DMS114 treated with DMSO at 0.1 percent for 48 hours (cell line): ENCODE data around the gene LIMK2.
"Not testable (repeated sequence)": the region's sequence is repeated elsewhere in the genome, so short reads cannot be mapped to it uniquely, and the experiment has no call there.

Source experiments
- DNase-seq: peaks from one replicate; lab custom pipeline; 2025; ENCODE audit not compliant: unreplicated experiment; lab: John Stamatoyannopoulos, UW

Gene LIMK2

DNA sequence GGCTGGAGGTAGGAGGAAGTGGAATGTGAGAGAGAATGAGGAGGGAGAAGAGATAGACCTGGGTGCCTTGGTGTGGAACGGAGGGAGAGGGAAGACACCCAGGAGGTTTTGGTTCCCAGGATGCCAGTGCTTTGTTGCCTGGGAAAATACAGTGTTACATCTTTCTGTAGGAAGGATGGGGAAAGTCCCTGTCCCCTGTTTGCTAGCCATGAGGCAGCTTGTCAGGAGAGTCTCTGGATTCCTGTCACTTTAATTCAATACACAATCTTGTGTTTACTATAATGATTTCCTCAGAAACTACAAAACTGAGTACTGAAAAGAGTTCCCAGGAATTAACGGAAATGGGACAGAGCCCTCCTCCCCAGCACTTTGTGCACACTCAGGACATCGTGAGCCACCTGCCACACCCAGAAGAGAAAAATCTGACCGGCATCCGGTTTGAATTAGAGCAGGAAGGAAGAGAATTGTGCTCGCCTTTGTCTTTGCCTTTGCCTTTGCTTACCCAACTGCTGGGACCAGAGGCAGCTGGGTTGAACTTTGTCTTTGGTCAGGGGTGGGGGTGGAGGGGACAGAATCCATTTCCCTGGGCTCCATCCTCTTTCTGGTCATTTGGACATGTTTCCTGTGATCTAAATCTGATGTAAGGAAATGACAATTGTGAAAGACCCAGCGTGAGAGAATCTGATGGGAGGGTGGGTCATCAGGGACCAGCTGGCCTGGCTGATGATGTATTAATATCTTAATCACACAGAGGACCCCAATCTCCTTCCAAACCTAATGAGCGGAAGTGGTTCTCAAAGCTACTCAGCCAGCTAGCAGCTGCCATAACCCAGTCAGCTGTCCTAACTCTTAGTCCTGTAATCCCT, 1.3 kb upstream of the LIMK2 start:
- no peak for DNase-seq

DNA sequence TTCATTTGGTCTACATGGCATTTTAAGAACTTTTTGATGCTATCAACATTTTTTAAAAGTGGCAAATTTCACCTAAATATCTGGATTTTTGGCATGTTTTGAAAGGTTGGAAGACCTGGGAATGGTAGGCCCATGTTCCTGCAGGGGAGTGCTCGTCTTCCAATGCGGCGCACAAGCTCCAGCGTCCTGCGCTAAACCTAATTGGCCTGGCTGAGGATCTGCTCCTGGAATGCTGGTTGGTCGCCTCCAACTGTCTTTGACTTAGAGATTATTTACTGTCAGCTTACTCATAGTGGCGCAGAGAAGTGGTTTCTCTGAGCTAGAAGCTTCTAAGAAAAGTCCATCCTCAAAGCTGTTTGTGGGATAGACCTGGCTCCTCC, 626 bp upstream of the LIMK2 start:
- no peak for DNase-seq

DNA sequence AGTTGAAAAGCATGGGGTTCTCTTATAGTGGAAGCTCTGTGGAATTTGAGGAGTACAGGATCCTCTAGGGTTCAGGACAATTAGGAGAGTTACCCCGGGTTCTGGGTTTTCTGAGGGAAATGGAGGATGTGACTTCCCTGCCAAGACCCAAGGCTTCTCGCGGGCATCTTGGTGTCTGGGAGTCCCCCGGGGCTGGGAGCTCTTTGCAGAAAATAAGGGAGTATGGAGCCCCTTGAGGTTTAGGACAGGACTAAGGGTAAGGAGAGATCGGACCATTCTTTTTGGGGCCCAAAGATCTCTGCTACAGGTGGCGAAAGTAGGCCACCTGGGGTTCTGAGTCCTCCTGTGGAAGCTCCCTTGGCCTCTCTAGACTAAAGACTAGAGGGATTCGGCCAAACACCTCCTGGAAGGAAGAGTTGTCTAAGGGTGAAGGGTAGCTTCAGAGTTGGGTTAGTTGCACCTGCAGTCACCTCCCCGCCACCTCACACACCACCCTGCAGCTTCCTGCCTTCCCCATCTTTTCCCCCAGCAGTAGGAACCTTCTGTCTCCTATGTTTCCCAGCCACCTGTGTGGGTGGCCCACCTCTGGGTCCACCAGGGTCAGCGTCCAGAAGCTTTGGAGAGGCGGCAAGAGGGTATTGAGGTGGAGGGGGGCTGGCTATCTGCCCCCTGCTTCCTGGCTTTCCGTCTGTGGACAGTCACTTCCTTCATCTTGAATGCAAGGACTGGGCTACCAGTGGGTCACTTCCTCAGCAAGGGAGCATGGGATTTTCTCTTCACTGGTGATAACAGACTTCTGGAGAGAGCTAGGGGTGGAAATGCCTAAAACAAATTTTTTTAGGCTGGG, 908 bp downstream of the LIMK2 start:
- no peak for DNase-seq

DNA sequence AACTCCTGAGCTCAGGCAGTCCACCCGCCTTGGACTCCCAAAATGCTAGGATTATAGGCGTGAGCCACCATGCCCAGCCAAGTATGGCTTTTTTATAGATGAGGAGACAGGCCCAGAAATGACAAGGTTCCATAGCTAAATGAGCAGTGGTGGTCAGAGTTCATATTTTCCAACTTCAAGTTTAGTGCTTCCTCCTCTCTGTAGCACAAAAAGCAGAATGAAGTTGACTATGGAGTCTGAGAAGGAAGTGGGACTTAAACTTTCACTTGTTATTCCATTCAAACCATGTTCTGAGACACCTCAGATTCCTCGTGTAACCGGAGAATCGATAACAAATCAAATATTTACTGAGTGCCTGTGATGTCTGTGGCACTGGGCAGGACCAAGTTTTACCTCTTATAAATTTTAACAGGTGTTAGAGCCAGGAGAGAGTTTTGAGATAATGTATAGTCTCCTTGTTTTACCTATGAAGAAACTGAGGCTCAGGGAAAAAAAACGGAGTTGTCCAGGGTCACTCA, 3.0 kb downstream of the LIMK2 start:
- no peak for DNase-seq

DNA sequence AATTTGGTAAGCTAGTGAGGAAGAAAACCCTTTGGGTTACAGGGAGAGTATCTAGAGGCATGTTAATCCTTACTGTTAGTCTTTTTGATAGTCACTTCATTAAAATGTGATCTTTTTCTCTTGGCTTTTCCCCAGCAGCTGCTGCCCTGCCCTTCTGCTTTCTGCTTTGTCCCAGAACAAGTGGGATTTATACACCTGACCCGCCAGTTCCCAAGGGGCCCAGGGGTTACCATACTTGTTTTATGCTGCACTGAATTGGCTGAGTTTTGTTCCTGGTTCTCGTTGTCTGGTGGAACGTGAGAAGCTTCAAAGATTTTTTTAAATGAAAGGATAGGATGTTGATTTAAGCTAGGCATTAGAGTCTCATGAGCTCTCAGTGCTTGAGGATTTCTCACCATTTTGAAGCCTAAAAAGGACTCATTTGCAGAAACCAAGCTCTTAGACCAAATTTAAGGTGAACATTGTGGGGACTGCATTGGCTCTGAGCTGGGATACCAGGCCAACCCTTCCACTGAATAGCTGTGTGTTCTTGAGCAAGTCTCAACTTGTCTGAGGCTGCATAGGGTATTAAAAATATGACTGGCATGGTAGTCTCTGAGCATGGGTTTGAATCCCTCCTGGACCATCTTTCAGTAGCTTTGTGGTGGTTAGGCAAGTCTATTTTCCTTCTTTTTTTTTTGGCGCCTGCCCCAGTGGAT, 6.6 kb downstream of the LIMK2 start:
- no peak for DNase-seq

DNA sequence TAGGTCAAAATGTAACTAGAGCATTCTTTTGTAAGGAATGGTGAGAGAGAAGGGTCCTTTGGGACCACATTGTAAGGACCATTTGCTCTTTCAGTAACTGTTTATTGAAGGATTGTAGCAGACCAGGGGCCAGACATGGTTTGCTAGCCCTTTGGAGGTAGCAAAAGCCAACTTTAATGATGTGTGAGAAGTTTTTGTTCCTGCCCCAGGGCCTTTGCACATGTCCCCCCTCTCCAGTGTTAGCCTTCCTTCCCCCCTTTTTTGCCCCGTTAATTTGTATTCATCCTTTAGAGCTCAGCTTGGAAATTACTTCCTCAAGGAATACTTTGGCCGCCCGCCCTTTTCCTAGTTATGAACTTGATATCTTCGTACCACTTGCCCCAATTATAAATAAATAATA, 9.0 kb downstream of the LIMK2 start:
- DNase-seq, result no peak

DNA sequence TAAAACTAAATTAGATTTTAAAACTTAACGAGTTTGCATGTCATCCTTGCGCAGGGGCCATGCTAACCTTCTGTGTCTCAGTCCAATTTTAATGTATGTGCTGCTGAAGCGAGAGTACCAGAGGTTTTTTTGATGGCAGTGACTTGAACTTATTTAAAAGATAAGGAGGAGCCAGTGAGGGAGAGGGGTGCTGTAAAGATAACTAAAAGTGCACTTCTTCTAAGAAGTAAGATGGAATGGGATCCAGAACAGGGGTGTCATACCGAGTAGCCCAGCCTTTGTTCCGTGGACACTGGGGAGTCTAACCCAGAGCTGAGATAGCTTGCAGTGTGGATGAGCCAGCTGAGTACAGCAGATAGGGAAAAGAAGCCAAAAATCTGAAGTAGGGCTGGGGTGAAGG, 10.6 kb downstream of the LIMK2 start:
- DNase-seq, result no peak

DNA sequence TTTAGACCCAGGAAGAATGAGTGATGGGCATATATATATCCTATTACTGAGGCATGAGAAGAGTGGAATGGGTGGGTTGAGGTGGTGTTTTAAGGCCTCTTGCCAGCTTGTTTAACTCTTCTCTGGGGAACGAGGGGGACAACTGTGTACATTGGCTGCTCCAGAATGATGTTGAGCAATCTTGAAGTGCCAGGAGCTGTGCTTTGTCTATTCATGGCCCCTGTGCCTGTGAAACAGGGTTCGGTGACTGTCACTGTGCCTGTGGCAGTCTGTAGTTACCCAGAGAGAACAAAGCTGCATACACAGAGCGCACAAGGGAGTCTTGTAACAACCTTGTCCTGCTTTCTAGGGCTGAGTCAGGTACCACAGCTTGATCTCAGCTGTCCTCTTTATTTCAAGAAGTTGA, 11.7 kb downstream of the LIMK2 start:
- no peak for DNase-seq

DNA sequence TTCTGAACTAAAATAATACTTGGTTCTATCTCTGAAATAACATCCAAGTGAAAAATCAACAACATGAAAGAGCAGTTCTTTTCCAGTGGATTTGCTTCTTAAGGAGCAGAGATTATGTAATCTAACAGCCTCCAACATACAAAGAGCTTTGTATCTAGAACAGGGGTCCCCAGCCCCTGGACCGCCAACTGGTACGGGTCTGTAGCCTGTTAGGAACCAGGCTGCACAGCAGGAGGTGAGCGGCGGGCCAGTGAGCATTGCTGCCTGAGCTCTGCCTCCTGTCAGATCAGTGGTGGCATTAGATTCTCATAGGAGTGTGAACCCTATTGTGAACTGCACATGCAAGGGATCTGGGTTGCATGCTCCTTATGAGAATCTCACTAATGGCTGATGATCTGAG, 12.6 kb downstream of the LIMK2 start:
- not testable (repeated sequence) for DNase-seq

DNA sequence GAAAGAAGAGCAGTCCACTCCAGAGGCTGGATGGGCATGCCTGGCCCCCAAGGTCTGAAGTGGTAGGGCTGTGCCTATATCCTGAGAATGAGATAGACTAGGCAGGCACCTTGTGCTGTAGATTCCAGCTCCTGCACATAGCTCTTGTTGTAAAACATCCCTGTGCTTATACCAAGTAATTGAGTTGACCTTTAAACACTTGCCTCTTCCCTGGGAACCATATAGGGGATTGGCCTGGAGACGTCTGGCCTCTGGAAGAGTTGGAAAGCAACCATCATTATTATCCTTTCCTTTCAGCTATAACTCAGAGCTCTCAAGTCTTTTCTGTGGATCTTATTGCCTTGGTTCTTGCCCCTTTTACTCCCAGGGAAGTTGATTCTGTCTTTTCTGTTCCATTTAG, 15.1 kb downstream of the LIMK2 start:
- DNase-seq, result no peak

DNA sequence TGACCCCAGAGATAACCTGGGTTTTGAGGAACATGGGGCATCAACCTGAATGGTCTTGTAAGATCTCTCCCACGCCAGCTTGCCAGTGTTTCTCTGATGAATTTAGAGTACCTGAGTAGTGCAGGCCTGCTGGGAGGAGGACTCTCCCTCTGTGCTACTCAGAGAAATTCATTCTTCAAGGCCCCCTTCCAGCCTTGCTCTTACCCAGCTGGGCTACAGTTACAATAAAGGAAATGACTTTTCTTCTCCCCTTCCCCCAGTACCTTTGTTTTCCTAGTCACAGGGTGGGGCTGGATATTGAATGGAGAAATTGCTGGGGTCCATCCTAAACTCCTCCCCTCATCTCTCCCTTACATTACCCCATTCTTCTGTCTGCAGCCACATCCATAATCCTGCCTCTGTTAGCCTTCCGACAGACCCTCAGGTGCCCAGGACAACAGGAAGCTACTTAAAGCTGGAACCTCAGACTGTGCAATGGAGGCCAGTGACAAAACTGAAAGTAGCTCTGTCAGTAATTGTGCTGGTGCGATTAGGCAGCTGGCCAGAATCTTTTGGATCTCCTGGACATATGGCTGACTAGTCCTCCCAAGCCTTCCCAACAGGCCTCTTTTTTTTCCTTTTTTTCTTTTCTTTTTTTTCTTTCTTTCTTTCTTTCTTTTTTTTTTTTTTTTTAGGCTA, 17.4 kb downstream of the LIMK2 start:
- DNase-seq, result no peak

DNA sequence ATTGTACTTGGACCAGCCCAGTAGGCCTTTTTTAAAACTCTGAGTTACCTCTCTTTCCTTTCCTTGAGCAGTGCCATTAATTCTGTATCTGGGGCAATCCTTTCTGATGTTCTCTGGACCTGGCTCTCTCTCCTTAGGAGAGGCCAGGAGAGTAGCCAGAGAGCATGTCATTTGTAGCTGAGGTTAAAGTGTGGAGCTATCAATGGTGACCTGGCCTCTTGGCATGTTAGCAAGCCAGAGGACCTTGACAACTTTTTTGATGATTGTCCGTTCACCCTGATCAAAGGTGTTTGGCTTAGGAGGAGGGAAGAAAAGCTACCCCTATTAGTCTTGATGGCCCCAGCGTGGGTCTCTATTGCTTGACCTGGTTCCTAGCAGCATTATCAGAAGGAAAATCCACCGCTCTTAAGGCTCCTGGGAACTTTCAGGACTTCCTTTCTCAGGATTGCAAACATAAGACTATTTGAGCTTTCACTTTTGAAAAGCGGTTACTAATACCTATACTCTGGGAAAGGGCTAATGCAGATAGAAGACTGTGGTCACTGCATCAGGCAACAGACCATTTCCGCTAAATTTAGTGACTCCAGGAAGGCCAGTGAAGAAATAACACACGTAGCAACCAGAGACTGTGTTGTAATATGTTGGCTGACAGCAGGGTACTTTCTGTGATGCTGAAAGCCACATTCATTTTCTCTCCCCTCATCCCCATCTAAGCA, 18.2 kb downstream of the LIMK2 start:
- DNase-seq, result no peak

DNA sequence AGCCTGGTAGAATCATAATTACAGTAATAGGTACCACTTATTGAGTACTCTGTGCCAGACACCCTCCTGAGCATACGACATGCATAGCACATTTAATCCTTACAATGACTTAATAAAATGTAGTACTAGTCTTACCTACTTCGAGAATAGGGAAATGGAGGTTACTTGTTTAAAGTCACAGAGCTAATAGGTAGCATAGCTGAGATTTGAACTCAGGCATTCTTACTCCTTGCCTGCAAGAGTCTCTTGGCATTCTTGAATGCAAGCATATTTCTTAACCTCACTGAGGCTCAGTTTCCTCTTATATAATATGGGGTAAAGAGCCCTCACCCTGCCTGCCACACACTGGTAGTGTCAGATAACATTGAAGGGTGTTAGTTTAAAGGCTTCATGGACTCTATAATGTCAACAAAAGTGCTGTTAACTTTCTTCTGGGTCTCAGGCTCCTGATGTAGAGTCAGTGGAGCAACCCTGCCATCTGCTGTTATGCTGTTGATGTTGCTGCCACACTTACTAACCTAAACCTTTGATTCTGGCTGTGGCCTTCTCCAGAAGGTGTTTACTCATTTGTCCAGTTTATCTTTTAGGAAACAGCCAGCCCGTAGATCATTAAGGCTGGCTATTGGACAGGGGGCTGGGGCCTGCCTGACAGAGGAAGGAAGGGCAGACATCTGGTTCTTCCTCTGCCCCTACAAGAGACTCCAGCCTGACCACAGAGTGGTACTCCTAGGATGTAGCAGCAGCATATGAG, 18.9 kb downstream of the LIMK2 start:
- peak; percentile 40 for DNase-seq

DNA sequence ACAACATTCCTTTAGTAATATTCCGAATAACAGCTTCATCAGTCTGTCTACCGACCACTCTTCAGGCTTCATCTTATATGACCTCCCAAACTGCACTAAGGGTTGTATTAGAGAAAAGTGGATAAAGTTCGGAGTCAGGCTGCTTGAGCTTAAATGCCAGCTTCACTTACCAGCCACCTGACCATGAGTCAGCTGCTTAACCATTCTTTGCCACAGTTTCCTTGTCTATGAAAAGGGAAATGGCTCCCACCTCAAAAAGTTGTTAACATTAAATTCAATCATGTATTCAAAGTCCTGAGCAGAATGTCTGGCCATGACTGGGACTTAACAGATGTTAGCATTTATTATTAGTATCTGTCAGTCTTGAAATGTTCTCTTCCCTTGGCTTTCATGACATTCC, 20.9 kb downstream of the LIMK2 start:
- no peak for DNase-seq

DNA sequence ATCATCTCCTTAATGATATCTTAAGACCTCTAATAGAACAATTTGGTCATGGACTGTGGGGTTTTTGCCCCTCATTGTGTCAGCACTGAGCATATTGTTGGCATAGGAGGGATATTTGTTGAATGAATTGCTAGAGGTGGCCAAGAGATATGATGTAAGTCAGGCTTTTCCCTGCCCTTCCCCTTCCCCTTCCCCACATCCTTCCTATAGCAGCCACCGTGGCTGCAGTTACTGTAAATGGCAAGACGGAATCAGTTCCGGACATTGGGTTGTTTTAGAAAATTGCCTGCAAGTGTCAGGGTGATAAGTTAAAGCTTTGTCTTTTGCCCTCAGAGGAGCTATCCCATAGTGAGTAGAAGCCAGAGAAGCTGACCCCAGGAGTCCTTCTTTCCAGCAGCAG, 23.0 kb downstream of the LIMK2 start:
- DNase-seq, result no peak

DNA sequence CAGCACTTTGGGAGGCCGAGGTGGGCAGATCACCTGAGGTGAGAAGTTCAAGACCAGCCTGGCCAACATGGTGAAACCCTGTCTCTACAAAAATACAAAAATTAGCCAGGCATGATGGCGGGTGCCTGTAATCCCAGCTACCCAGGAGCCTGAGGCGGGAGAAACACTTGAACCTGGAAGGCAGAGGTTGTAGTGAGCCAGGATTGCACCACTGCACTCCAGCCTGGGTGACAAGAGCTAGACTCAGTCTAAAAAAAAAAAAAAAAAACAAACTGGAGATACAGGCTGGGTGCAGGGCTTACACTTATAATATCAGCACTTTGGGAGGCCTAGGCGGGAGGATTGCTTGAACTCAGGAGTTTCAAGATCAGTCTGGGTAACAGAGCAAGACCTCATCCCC, 23.9 kb downstream of the LIMK2 start:
- not testable (repeated sequence) for DNase-seq

DNA sequence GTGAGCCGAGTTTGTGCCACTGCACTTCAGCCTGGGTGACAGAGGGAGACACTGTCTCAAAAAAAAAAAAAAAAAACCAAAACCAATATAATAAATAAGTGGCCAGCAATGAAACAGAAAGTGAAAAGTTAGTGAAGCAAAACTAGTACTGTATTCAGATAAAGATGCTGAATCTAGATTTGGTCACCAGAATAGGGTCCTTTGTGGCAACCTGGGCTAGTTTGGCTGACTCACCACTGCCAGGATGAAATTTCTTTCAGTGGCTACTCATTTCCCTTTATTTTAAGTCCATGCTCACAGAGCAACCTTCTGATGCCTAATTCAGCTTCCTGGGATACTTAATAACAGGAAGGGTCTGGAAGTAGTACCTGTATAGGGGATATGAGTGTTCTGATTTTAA, 26.0 kb downstream of the LIMK2 start:
- DNase-seq, result no peak

DNA sequence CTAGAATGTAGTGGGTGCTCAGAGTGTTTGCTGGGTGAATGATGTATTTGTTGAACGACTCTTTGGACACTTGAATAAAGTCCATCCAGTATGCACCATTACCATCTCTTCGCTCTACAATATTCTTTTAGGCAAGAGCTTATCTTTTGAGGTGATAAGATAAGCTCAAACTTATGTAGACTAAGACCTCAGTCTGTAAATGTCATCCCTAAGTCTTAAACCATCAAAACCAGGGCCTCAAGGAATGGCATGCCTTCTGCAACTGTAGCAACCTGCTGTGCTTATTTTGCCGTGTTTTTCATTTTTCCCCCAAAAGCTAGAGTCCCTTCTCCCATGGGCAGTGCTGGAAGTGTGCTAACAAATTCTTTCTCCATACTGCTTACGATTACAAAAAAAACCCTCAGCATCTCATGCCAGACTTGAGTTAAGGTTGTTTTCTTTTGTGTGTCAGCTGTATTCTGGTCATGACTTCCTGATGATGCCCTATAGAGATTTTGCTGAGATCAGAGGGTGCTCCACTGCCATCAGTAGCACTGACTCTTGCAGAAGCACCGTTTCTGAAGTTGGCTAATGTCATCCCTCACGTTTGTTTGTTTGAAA, 27.8 kb downstream of the LIMK2 start:
- DNase-seq, result no peak

DNA sequence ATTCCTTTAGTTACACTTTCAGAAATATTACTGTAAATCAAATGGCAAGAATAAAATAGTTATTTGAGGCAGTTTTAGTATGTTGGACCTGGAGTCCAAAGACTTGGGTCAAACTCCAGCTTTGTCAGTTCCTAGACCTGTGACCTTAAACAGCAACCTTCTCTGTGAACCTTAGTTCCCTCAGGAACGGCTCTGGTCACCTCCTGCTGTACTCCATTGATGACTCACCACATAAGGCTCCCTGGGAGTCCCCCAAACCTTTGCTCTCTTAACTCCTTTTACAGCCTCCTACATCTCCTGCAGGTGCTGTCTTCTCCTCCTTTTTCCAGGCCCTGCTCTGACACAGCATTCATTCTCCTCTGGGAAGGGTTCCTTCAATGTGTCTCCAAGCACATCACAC, 29.1 kb downstream of the LIMK2 start:
- no peak for DNase-seq
